ENCODE results near the gene MUL1.

MUL1 gene

DNA sequence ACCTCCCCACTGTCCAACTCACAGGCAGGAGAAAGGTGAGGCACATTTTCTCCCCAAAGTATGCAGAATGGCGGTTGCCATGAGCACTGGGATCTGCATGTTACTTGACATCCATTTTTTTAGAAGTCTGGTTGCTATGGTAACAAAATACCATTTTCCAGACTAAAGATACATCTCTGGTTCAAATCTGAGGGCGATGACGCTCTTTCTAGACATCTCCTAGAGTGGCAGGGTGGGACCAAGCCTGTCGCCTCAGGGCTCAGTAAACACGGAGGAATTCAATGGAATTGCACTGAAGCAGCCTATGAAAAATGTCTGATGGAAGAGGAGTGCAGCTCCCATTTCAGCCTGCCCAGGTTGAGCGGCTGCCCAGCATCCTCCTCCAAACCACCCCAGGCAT lies 22.9 kb upstream of the MUL1 start:
- no peak overlapping the region for H2AFZ ChIP-seq (ENCODE audit: low read length)
- H3K9ac ChIP-seq (ENCODE audit: low read depth, low read length, poor library complexity, severe bottlenecking) = no peak overlapping the region
- TF ChIP-seq EZH2phosphoT487 (IDR thresholded peaks at IDR 0.05; ENCODE audit: borderline replicate concordance) = no peak
- no peak for TF ChIP-seq CTCF (conservative IDR thresholded peaks at IDR 0.05; ENCODE audit: low read length)
- H3K36me3 ChIP-seq (ENCODE audit: insufficient read depth, low read length) = no peaks in the 10 kb centered on the region
- no peaks in the 10 kb centered on the region for H3K27me3 ChIP-seq (ENCODE audit: insufficient read depth, low read length, poor library complexity, severe bottlenecking)
- H3K79me2 ChIP-seq (ENCODE audit: insufficient read depth, low read length) = no peaks in the 10 kb centered on the region
- H3K4me2 ChIP-seq (ENCODE audit: low read depth, low read length, poor library complexity, severe bottlenecking) = no peak overlapping the region
- H4K20me1 ChIP-seq (ENCODE audit: insufficient read depth, low read length, poor library complexity, severe bottlenecking) = no peaks in the 10 kb centered on the region
- H3K9me2 ChIP-seq (replicated peaks; ENCODE audit: low read depth, low read length) = no peaks in the 10 kb centered on the region
- no peaks in the 10 kb centered on the region for H3K9me3 ChIP-seq (ENCODE audit: insufficient read depth, low read depth, low read length)
- H3K4me1 ChIP-seq (ENCODE audit: insufficient read depth, low read length, poor library complexity, severe bottlenecking) = no peaks in the 10 kb centered on the region
- no peaks in the 10 kb centered on the region for H3F3A ChIP-seq (ENCODE audit: low read depth)
- no peak overlapping the region for H3K4me3 ChIP-seq (ENCODE audit: low read length, poor library complexity, severe bottlenecking)

DNA sequence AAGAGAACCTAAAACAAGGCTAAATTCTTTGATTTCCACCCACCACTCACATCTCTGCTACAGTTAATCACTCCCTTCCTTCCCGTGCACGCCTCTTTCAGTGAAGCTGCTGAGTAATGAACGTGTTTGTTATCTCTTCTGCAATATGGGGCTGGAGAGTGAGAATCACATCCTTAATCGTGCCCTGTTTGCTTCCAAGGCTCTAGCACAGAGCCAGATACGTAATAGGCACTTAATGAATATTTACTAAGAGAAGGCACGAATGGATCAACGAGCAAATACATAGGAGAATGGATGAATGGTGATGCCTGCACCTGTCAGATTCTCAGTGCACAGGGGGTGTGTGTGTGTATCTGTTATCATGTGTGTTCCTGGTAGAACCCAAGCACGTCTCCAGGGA lies 22.4 kb upstream of the MUL1 start:
- Histone ChIP-seq H3K36me3 (ENCODE audit: insufficient read depth, low read length) (no peaks in the 10 kb centered on the region), H3K9ac (ENCODE audit: low read depth, low read length, poor library complexity, severe bottlenecking) (no peak overlapping the region), H3K4me3 (ENCODE audit: low read length, poor library complexity, severe bottlenecking) (no peak overlapping the region), H3K4me1 (ENCODE audit: insufficient read depth, low read length, poor library complexity, severe bottlenecking) (no peaks in the 10 kb centered on the region), H3K4me2 (ENCODE audit: low read depth, low read length, poor library complexity, severe bottlenecking) (no peak overlapping the region), H2AFZ (ENCODE audit: low read length) (no peak overlapping the region), H3K27me3 (ENCODE audit: insufficient read depth, low read length, poor library complexity, severe bottlenecking) (no peaks in the 10 kb centered on the region), H3F3A (ENCODE audit: low read depth) (no peaks in the 10 kb centered on the region), H3K79me2 (ENCODE audit: insufficient read depth, low read length) (no peaks in the 10 kb centered on the region), H3K9me2 (replicated peaks; ENCODE audit: low read depth, low read length) (no peaks in the 10 kb centered on the region), H3K9me3 (ENCODE audit: insufficient read depth, low read depth, low read length) (no peaks in the 10 kb centered on the region), H4K20me1 (ENCODE audit: insufficient read depth, low read length, poor library complexity, severe bottlenecking) (no peaks in the 10 kb centered on the region)
- no peak for TF ChIP-seq CTCF (conservative IDR thresholded peaks at IDR 0.05; ENCODE audit: low read length)
- no peak for TF ChIP-seq EZH2phosphoT487 (IDR thresholded peaks at IDR 0.05; ENCODE audit: borderline replicate concordance)

GRCh38 chr1:20528221-20528620 lies 20.3 kb upstream of the MUL1 start:
- Histone ChIP-seq H3K36me3 (ENCODE audit: insufficient read depth, low read length) (no peaks in the 10 kb centered on the region), H3K27me3 (ENCODE audit: insufficient read depth, low read length, poor library complexity, severe bottlenecking) (no peaks in the 10 kb centered on the region), H3K4me2 (ENCODE audit: low read depth, low read length, poor library complexity, severe bottlenecking) (no peak overlapping the region), H3K4me1 (ENCODE audit: insufficient read depth, low read length, poor library complexity, severe bottlenecking) (no peaks in the 10 kb centered on the region), H4K20me1 (ENCODE audit: insufficient read depth, low read length, poor library complexity, severe bottlenecking) (no peaks in the 10 kb centered on the region), H3K9ac (ENCODE audit: low read depth, low read length, poor library complexity, severe bottlenecking) (no peak overlapping the region), H3F3A (ENCODE audit: low read depth) (no peaks in the 10 kb centered on the region), H3K79me2 (ENCODE audit: insufficient read depth, low read length) (no peaks in the 10 kb centered on the region), H3K9me2 (replicated peaks; ENCODE audit: low read depth, low read length) (no peaks in the 10 kb centered on the region), H2AFZ (ENCODE audit: low read length) (no peak overlapping the region), H3K9me3 (ENCODE audit: insufficient read depth, low read depth, low read length) (no peaks in the 10 kb centered on the region), H3K4me3 (ENCODE audit: low read length, poor library complexity, severe bottlenecking) (no peak overlapping the region)
- TF ChIP-seq CTCF (conservative IDR thresholded peaks at IDR 0.05; ENCODE audit: low read length) (no peak), EZH2phosphoT487 (IDR thresholded peaks at IDR 0.05; ENCODE audit: borderline replicate concordance) (no peak)

All from Loucy (cell line).